ENCODE results near the gene FZR1.

GRCh38 chr19:3575949-3576673, 70.0 kb downstream of the FZR1 start:
- TF ChIP-seq MYC (IDR thresholded peaks at IDR 0.05; ENCODE audit: borderline replicate concordance, low read length) (no peak), CHD2 (IDR thresholded peaks at IDR 0.05; ENCODE audit: low read length, partially characterized antibody) (no peak)

Measured in A549 (cell line).